Measurements from ENCODE around the gene ADAMTS19.

- TF ChIP-seq CTCF (conservative IDR thresholded peaks at IDR 0.05; ENCODE audit: low read length), result no peak
- TF ChIP-seq EZH2phosphoT487 (IDR thresholded peaks at IDR 0.05; ENCODE audit: borderline replicate concordance, low read depth, low read length), result no peak
These were observed 256.6 kb downstream of the ADAMTS19 start for GRCh38 chr5:129716651-129717050.
